ENCODE results near the gene CDHR5. TPM values are rescaled to one million over a fixed set of nuclear protein-coding genes. Genes with fewer than 3 reads are reported as not detected.

CDHR5 gene
- total RNA-seq, 6 experiments from 2014 or later, result not detected

GRCh38 chr11:623349-623869 is 1.3 kb downstream of the CDHR5 start:
- Mint-ChIP-seq H3K36me3 (ENCODE audit: low read depth) (peaks cover 8% of the 10 kb centered on the region), H3K4me3 (no peak overlapping the region), H3K9me3 (peaks cover 7% of the 10 kb centered on the region; the same call in 1 of the 2 replicates), H3K27me3 (ENCODE audit: insufficient read depth) (peaks cover 16% of the 10 kb centered on the region), H3K27ac (no peak overlapping the region), H3K4me1 (ENCODE audit: low read depth) (peaks cover 17% of the 10 kb centered on the region)
- TF ChIP-seq, protein P1, sequence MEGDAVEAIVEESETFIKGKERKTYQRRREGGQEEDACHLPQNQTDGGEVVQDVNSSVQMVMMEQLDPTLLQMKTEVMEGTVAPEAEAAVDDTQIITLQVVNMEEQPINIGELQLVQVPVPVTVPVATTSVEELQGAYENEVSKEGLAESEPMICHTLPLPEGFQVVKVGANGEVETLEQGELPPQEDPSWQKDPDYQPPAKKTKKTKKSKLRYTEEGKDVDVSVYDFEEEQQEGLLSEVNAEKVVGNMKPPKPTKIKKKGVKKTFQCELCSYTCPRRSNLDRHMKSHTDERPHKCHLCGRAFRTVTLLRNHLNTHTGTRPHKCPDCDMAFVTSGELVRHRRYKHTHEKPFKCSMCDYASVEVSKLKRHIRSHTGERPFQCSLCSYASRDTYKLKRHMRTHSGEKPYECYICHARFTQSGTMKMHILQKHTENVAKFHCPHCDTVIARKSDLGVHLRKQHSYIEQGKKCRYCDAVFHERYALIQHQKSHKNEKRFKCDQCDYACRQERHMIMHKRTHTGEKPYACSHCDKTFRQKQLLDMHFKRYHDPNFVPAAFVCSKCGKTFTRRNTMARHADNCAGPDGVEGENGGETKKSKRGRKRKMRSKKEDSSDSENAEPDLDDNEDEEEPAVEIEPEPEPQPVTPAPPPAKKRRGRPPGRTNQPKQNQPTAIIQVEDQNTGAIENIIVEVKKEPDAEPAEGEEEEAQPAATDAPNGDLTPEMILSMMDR (IDR thresholded peaks at IDR 0.05), result no peak
- DNase-seq, result no peak

DNA sequence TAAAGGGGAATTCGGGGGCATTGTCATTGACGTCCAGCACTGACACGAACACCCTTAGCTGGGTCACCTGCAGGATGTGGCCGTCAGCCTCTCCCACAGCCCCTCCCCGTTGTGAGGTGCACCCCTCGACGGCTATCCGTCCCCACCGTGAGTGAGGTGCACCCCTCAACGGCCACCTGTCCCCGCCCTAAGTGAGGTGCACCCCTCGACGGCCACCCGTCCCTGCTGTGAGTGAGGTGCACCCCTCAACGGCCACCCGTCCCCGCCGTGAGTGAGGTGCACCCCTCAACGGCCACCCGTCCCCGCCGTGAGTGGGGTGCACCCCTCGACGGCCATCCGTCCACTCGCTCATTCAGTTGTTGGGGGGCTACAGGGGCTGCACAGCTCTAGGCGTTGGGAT is 2.9 kb downstream of the CDHR5 start:
- Mint-ChIP-seq H3K4me3 (no peak overlapping the region), H3K9me3 (no peaks in the 10 kb centered on the region), H3K27ac (no peak overlapping the region), H3K36me3 (ENCODE audit: low read depth) (no peaks in the 10 kb centered on the region), H3K4me1 (ENCODE audit: low read depth) (peaks cover 8% of the 10 kb centered on the region; the same call in 1 of the 2 replicates), H3K27me3 (ENCODE audit: insufficient read depth) (peaks cover 6% of the 10 kb centered on the region)
- TF ChIP-seq, protein P1 (IDR thresholded peaks at IDR 0.05), result no peak
- no peak for DNase-seq

DNA sequence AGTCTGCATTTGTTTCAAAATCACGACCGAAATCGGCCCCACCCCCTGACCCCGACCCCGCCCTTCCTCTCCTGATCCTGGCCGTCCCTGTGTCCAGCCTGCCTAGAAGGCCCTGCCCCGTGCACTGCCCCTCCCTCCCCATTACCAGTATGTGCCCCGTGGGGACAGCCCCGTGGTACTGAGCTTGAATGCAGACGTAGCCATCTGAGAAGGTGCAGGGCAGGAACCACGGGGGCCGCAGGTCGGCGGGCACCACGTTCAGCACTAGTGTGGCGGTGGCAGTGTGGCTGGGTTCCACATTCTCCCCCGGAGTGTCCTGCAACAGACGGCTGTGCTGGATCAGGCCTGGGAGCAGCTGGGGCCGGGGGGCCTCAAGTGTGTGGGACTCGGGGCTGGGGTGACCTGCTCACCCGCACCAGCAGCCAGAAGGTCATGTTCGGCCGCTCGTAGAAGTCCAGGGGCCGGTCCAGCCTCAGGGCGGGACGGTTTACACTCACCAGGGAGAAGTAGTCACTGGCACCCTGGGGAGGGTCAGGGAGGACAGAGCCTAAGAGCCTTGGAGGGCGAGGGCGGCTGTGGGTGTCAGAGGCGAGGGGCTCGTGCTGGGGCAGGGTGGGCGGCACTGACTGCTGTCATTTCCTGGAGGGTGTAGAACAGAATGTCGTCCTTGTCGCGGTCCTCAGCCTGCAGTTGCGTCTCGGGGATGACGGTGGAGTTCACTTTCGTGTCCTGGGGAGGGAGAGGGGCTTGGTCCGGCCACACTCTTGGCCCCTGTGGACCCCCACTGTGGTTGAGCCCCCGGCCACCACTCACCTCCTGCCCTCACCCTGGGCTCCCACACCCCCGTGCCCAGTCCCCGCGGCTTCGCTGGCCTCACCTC is 3.6 kb downstream of the CDHR5 start:
- TF ChIP-seq, protein P1 (IDR thresholded peaks at IDR 0.05), result no peak
- no peak overlapping the region for H3K4me3 Mint-ChIP-seq
- no peaks in the 10 kb centered on the region for H3K36me3 Mint-ChIP-seq (ENCODE audit: low read depth)
- H3K27me3 Mint-ChIP-seq (ENCODE audit: insufficient read depth), result peaks cover 9% of the 10 kb centered on the region
- H3K27ac Mint-ChIP-seq, result no peak overlapping the region
- no peaks in the 10 kb centered on the region for H3K9me3 Mint-ChIP-seq
- no peak for DNase-seq
- H3K4me1 Mint-ChIP-seq (ENCODE audit: low read depth), result peaks cover 8% of the 10 kb centered on the region; the same call in 1 of the 2 replicates

- Mint-ChIP-seq H3K27me3 (ENCODE audit: insufficient read depth) (peaks cover 12% of the 10 kb centered on the region), H3K27ac (no peak overlapping the region), H3K36me3 (ENCODE audit: low read depth) (no peaks in the 10 kb centered on the region), H3K4me1 (ENCODE audit: low read depth) (peaks cover 8% of the 10 kb centered on the region; the same call in 1 of the 2 replicates), H3K4me3 (no peak overlapping the region), H3K9me3 (no peaks in the 10 kb centered on the region)
- no peak for DNase-seq
- TF ChIP-seq, protein P1 (IDR thresholded peaks at IDR 0.05), result no peak
Observed at GRCh38 chr11:620201-620600, 4.6 kb downstream of the CDHR5 start.

DNA sequence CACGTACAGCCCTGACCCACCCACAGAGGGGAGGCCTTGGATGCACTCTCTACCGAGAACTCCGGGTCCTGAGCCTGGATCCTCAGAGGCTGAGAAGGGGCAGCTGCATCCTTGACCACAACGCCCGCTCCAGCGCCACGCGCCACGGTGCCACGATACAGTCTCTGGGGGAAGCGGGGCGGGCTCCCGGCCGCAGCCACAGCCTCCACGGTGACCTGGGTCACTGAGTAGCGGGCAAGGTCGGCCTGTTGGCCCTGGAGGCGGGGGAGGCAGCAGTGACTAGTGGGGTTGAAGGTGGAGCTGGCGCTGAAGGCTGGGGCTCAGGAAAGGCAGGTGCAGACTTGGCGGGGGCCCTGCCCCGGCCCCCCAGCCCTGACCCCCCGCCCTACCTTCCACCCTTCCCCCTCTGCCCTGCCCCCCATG is 5.1 kb downstream of the CDHR5 start:
- no peak for DNase-seq
- no peaks in the 10 kb centered on the region for H3K9me3 Mint-ChIP-seq
- H3K4me1 Mint-ChIP-seq (ENCODE audit: low read depth), result peaks cover 8% of the 10 kb centered on the region; the same call in 1 of the 2 replicates
- peaks cover 12% of the 10 kb centered on the region for H3K27me3 Mint-ChIP-seq (ENCODE audit: insufficient read depth)
- no peaks in the 10 kb centered on the region for H3K36me3 Mint-ChIP-seq (ENCODE audit: low read depth)
- TF ChIP-seq, protein P1 (IDR thresholded peaks at IDR 0.05), result no peak
- H3K4me3 Mint-ChIP-seq, result no peak overlapping the region
- H3K27ac Mint-ChIP-seq, result no peak overlapping the region
